HepG2 (cell line): ENCODE results near the gene EPN2. TPM values are rescaled to one million over a fixed set of nuclear protein-coding genes. Genes with fewer than 3 reads are reported as not detected.

Experiments used
- DNMT1 ChIP-seq: sonication (generic); formaldehyde crosslinking; IDR thresholded peaks from 2 replicates; pipeline ENCODE4 v1.5.1; 2020; ENCODE audit warnings: mild to moderate bottlenecking, missing genetic modification reagents
- FOXO1 ChIP-seq: sonication (generic); formaldehyde crosslinking; IDR thresholded peaks from 2 replicates; pipeline ENCODE4 v1.4.0; 2020; ENCODE audit warnings: missing genetic modification reagents
- HHEX ChIP-seq: IDR thresholded peaks from 2 replicates; pipeline ENCODE4 v1.6.1; 2016; ENCODE audit warnings: control low read depth
- HOXA3 ChIP-seq: sonication (generic); formaldehyde crosslinking; IDR thresholded peaks from 2 replicates; pipeline ENCODE4 v1.5.0; 2020; ENCODE audit warnings: missing genetic modification reagents
- PHB2 ChIP-seq: fragments of 450-650 bp; IDR thresholded peaks from 2 replicates; pipeline ENCODE4 v1.6.1; 2018; ENCODE audit not compliant: partially characterized antibody
- RELA ChIP-seq: sonication (generic); formaldehyde crosslinking; IDR thresholded peaks from 2 replicates; pipeline ENCODE4 v1.4.0; 2020; ENCODE audit warnings: missing genetic modification reagents
- SIN3A ChIP-seq: IDR thresholded peaks from 2 replicates; pipeline ENCODE4 v1.6.1; 2011; ENCODE audit warnings: low read depth, mild to moderate bottlenecking, control low read depth, low read length, borderline replicate concordance
- SMARCE1 ChIP-seq: fragments of 450-650 bp; IDR thresholded peaks from 2 replicates; pipeline ENCODE4 v1.6.1; 2017; ENCODE audit warnings: borderline replicate concordance
- ZBED4 ChIP-seq: sonication (generic); formaldehyde crosslinking; IDR thresholded peaks from 2 replicates; pipeline ENCODE4 v1.4.0; 2020; ENCODE audit warnings: missing genetic modification reagents, borderline replicate concordance
- ZC3H4 ChIP-seq: sonication (generic); formaldehyde crosslinking; IDR thresholded peaks from 2 replicates; pipeline ENCODE4 v1.4.0; 2020; ENCODE audit warnings: missing genetic modification reagents, borderline replicate concordance
- ZFYVE20 ChIP-seq: sonication (generic); formaldehyde crosslinking; IDR thresholded peaks from 2 replicates; pipeline ENCODE4 v1.8.0; 2023; ENCODE audit warnings: low read depth, mild to moderate bottlenecking, moderate library complexity, missing genetic modification reagents, borderline replicate concordance
- ZNF331 ChIP-seq: sonication (generic); formaldehyde crosslinking; IDR thresholded peaks from 2 replicates; pipeline ENCODE4 v1.4.0; 2020; ENCODE audit warnings: missing genetic modification reagents
- ZNF441 ChIP-seq: sonication (generic); formaldehyde crosslinking; IDR thresholded peaks from 2 replicates; pipeline ENCODE4 v1.7.0; 2021; ENCODE audit warnings: missing genetic modification reagents, borderline replicate concordance
- ZNF616 ChIP-seq: sonication (generic); formaldehyde crosslinking; IDR thresholded peaks from 2 replicates; pipeline ENCODE4 v1.5.0; 2020; ENCODE audit warnings: low read depth, mild to moderate bottlenecking, missing genetic modification reagents
- ZNF619 ChIP-seq: sonication (generic); formaldehyde crosslinking; IDR thresholded peaks from 2 replicates; pipeline ENCODE4 v1.4.0; 2020; ENCODE audit warnings: mild to moderate bottlenecking, missing genetic modification reagents
- ZNF746 ChIP-seq: sonication (generic); formaldehyde crosslinking; IDR thresholded peaks from 2 replicates; pipeline ENCODE4 v1.8.0; 2022; ENCODE audit warnings: mild to moderate bottlenecking, missing genetic modification reagents
- ZNF75D ChIP-seq: sonication (generic); formaldehyde crosslinking; IDR thresholded peaks from 2 replicates; pipeline ENCODE4 v1.8.1; 2023; ENCODE audit warnings: missing genetic modification reagents, mild to moderate bottlenecking, borderline replicate concordance
- polyA plus RNA-seq, 8 experiments: library from polyadenylated mRNA; depleted of rRNA in 3 of 8; stranded (reverse) in 7 of 8; unstranded in 1 of 8; fragments of >200 nt; fragmentation: Illumina TruSeq in 4 of 8; extraction: Trizol in 4 of 8; gene quantifications; 2 replicates each; pipeline versions ENCODE4 v1.2.1 to v1.2.3, GENCODE V29; 2011 to 2016; ENCODE audit warnings: low read depth in 4 of 8, missing spikeins in 1 of 8, mixed read lengths in 1 of 8; ENCODE audit not compliant: insufficient read depth in 1 of 8
- total RNA-seq, 5 experiments: library from RNA; depleted of rRNA; stranded (reverse); fragments of >200 nt; fragmentation: Illumina TruSeq; extraction: Trizol; gene quantifications; 2 replicates each; pipeline ENCODE4 v1.2.3, GENCODE V29; 2016; ENCODE audit warnings: low read depth in 1 of 5
- TF ChIP-seq, protein P1 (sequence below): sonication (generic); formaldehyde crosslinking; IDR thresholded peaks from 2 replicates; pipeline ENCODE4 v1.4.0; 2020; ENCODE audit warnings: missing genetic modification reagents
- TF ChIP-seq, protein P2 (sequence below): sonication (generic); formaldehyde crosslinking; IDR thresholded peaks from 2 replicates; pipeline ENCODE4 v1.8.1; 2023; ENCODE audit warnings: missing genetic modification reagents, inconsistent platforms, borderline replicate concordance
- TF ChIP-seq, protein P3 (sequence below): sonication (generic); formaldehyde crosslinking; IDR thresholded peaks from 2 replicates; pipeline ENCODE4 v1.4.0; 2020; ENCODE audit warnings: missing genetic modification reagents

The EPN2 gene
- total and polyA plus RNA-seq, 2 of the 13 experiments (the other 11 are each of a cell fraction or from before 2014, with no cell fraction given): 7.8 to 19.2 TPM

DNA sequence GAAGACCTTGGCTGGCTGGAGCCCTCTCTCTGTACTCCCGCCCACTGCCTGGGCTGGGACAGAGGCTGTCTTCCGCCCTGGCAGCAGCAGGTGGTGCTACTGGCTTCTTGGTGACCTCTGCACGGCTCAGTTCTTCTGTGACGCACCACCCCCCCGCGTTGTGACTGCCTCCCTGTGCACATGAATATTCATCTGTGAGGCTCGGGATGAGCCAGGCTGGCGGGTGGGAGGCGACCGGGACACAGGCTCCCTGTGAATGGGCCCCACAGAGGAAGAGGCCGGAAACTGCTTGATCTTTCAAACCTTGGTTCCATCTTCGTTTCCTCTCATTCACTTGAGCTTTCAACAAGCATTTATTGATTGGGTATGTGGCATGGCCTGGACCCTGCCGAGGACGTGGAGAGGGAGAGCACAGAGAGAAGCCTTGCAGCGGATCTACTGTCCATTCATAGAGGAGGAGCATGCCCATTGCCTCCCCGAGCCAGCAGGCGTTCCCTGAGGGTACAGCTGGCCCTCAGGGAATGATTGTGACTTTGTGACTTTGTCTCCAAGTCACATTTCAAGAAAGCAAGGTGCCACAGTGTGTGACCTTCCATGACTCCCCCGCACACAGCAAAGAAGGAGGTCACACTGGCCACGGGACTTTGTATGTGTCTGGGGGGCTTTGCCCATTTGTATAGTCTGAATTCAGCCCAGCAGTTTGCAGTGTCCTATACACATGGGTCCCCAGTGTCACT is 80.4 kb downstream of the EPN2 start (continued):
- no peak for TF ChIP-seq ZBED4 (CRISPR knock-in tag)
- TF ChIP-seq, protein P1, sequence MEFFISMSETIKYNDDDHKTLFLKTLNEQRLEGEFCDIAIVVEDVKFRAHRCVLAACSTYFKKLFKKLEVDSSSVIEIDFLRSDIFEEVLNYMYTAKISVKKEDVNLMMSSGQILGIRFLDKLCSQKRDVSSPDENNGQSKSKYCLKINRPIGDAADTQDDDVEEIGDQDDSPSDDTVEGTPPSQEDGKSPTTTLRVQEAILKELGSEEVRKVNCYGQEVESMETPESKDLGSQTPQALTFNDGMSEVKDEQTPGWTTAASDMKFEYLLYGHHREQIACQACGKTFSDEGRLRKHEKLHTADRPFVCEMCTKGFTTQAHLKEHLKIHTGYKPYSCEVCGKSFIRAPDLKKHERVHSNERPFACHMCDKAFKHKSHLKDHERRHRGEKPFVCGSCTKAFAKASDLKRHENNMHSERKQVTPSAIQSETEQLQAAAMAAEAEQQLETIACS (CRISPR knock-in tag): no peak
- TF ChIP-seq PHB2: no peak
- peak; percentile 61; the same call in 1 of the 2 replicates for TF ChIP-seq ZNF331 (CRISPR knock-in tag)
- TF ChIP-seq FOXO1 (CRISPR knock-in tag): peak; percentile 32; the same call in 1 of the 2 replicates
- TF ChIP-seq SIN3A: no peak
- TF ChIP-seq ZFYVE20 (CRISPR knock-in tag): no peak
- TF ChIP-seq ZNF619 (CRISPR knock-in tag): no peak
- no peak for TF ChIP-seq ZNF746 (CRISPR knock-in tag)
- TF ChIP-seq HHEX (CRISPR knock-in tag): no peak
- no peak for TF ChIP-seq ZNF616 (CRISPR knock-in tag)
- TF ChIP-seq ZNF441 (CRISPR knock-in tag): 0 out of 2 replicates have a peak, but pooled peaks have one; percentile 25
- TF ChIP-seq DNMT1 (CRISPR knock-in tag): 0 out of 2 replicates have a peak, but pooled peaks have one; percentile 58
- TF ChIP-seq ZNF75D (CRISPR knock-in tag): no peak
- TF ChIP-seq, protein P2, sequence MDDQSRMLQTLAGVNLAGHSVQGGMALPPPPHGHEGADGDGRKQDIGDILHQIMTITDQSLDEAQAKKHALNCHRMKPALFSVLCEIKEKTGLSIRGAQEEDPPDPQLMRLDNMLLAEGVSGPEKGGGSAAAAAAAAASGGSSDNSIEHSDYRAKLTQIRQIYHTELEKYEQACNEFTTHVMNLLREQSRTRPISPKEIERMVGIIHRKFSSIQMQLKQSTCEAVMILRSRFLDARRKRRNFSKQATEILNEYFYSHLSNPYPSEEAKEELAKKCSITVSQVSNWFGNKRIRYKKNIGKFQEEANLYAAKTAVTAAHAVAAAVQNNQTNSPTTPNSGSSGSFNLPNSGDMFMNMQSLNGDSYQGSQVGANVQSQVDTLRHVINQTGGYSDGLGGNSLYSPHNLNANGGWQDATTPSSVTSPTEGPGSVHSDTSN: no peak
- TF ChIP-seq SMARCE1: no peak
- TF ChIP-seq RELA: no peak
- TF ChIP-seq HOXA3: peak; percentile 45
- TF ChIP-seq, protein P3, sequence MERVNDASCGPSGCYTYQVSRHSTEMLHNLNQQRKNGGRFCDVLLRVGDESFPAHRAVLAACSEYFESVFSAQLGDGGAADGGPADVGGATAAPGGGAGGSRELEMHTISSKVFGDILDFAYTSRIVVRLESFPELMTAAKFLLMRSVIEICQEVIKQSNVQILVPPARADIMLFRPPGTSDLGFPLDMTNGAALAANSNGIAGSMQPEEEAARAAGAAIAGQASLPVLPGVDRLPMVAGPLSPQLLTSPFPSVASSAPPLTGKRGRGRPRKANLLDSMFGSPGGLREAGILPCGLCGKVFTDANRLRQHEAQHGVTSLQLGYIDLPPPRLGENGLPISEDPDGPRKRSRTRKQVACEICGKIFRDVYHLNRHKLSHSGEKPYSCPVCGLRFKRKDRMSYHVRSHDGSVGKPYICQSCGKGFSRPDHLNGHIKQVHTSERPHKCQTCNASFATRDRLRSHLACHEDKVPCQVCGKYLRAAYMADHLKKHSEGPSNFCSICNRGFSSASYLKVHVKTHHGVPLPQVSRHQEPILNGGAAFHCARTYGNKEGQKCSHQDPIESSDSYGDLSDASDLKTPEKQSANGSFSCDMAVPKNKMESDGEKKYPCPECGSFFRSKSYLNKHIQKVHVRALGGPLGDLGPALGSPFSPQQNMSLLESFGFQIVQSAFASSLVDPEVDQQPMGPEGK (CRISPR knock-in tag): peak; percentile 89
- no peak for TF ChIP-seq ZC3H4
